Measurements from ENCODE around the gene ZMIZ1.

The ZMIZ1 gene

GRCh38 chr10:79057481-79058275 lies 11.1 kb upstream of the ZMIZ1 start:
- no peaks in the 10 kb centered on the region for H3K4me1 ChIP-seq (ENCODE audit: control insufficient read depth in 1 of 2, insufficient read depth in 2 of 2, low read length in 2 of 2)

GRCh38 chr10:79058899-79059841 lies 9.6 kb upstream of the ZMIZ1 start:
- no peak overlapping the region for H4K12ac ChIP-seq (ENCODE audit: low read depth, low read length)
- H3K4me1 ChIP-seq (ENCODE audit: control insufficient read depth in 1 of 2, insufficient read depth in 2 of 2, low read length in 2 of 2) = no peaks in the 10 kb centered on the region
- H3K23ac ChIP-seq (ENCODE audit: low read length) = no peak overlapping the region
- H3K36me3 ChIP-seq (ENCODE audit: control insufficient read depth in 1 of 2, insufficient read depth in 2 of 2, low read length in 2 of 2) = no peaks in the 10 kb centered on the region
- H3K9me3 ChIP-seq (ENCODE audit: insufficient read depth, low read depth, low read length) = peaks cover 1% of the 10 kb centered on the region
- no peak overlapping the region for H4K91ac ChIP-seq (ENCODE audit: low read depth, low read length)
- H3K27me3 ChIP-seq (ENCODE audit: insufficient read depth, low read length) = no peaks in the 10 kb centered on the region
- H3K79me1 ChIP-seq (ENCODE audit: low read length) = no peaks in the 10 kb centered on the region
- no peak overlapping the region for H2BK12ac ChIP-seq (ENCODE audit: low read length)
- no CpG with 5 or more reads among the region's 10 CpGs for WGBS (ENCODE audit: extremely low coverage, insufficient coverage, insufficient read length)
- H2BK5ac ChIP-seq (ENCODE audit: low read depth, low read length, poor library complexity) = no peak overlapping the region
- H3K18ac ChIP-seq (ENCODE audit: low read length) = no peak overlapping the region
- no peak overlapping the region for H3K9ac ChIP-seq (ENCODE audit: low read length)
- no peak for DNase-seq
- H2AFZ ChIP-seq (ENCODE audit: insufficient read depth, low read length, poor library complexity) = no peak overlapping the region
- no peak overlapping the region for H3K4ac ChIP-seq (ENCODE audit: low read depth, low read length)
- H2BK120ac ChIP-seq (ENCODE audit: insufficient read depth, low read length, poor library complexity) = no peak overlapping the region
- H3K79me2 ChIP-seq (ENCODE audit: control insufficient read depth, insufficient read depth, low read length, poor library complexity) = no peaks in the 10 kb centered on the region
- H2AK5ac ChIP-seq (ENCODE audit: low read length) = no peak overlapping the region
- H4K8ac ChIP-seq (ENCODE audit: low read depth, low read length) = no peak overlapping the region
- no peak overlapping the region for H3K4me2 ChIP-seq (ENCODE audit: low read length)
- H3K4me3 ChIP-seq (ENCODE audit: low read depth, low read length) = no peak overlapping the region
- no peak overlapping the region for H3K27ac ChIP-seq (ENCODE audit: low read depth, low read length)
- no peak overlapping the region for H3K14ac ChIP-seq (ENCODE audit: low read length)

More at GRCh38 chr10:79057481-79058275, 11.1 kb upstream of the ZMIZ1 start:
- Histone ChIP-seq H2BK120ac (ENCODE audit: insufficient read depth, low read length, poor library complexity) (no peak overlapping the region), H3K36me3 (ENCODE audit: control insufficient read depth in 1 of 2, insufficient read depth in 2 of 2, low read length in 2 of 2) (no peaks in the 10 kb centered on the region), H2BK12ac (ENCODE audit: low read length) (no peak overlapping the region), H4K8ac (ENCODE audit: low read depth, low read length) (no peak overlapping the region), H2BK5ac (ENCODE audit: low read depth, low read length, poor library complexity) (no peak overlapping the region), H3K4me2 (ENCODE audit: low read length) (no peak overlapping the region), H2AFZ (ENCODE audit: insufficient read depth, low read length, poor library complexity) (no peak overlapping the region), H4K12ac (ENCODE audit: low read depth, low read length) (no peak overlapping the region), H3K79me2 (ENCODE audit: control insufficient read depth, insufficient read depth, low read length, poor library complexity) (no peaks in the 10 kb centered on the region), H3K4ac (ENCODE audit: low read depth, low read length) (no peak overlapping the region), H3K18ac (ENCODE audit: low read length) (no peak overlapping the region), H3K79me1 (ENCODE audit: low read length) (no peaks in the 10 kb centered on the region), H3K27me3 (ENCODE audit: insufficient read depth, low read length) (no peaks in the 10 kb centered on the region), H3K4me3 (ENCODE audit: low read depth, low read length) (no peak overlapping the region), H3K27ac (ENCODE audit: low read depth, low read length) (no peak overlapping the region), H4K91ac (ENCODE audit: low read depth, low read length) (no peak overlapping the region), H3K23ac (ENCODE audit: low read length) (no peak overlapping the region), H3K9me3 (ENCODE audit: insufficient read depth, low read depth, low read length) (peaks cover 2% of the 10 kb centered on the region), H3K9ac (ENCODE audit: low read length) (no peak overlapping the region), H3K14ac (ENCODE audit: low read length) (no peak overlapping the region), H2AK5ac (ENCODE audit: low read length) (no peak overlapping the region)
- WGBS (ENCODE audit: extremely low coverage, insufficient coverage, insufficient read length) = no CpG with 5 or more reads among the region's 12 CpGs
- DNase-seq = no peak

GRCh38 chr10:79059859-79060379 lies 8.8 kb upstream of the ZMIZ1 start:
- no CpG with 5 or more reads among the region's 11 CpGs for WGBS (ENCODE audit: extremely low coverage, insufficient coverage, insufficient read length)

GRCh38 chr10:79060641-79061255 lies 8.0 kb upstream of the ZMIZ1 start:
- Histone ChIP-seq H2AK5ac (ENCODE audit: low read length) (no peak overlapping the region), H3K27ac (ENCODE audit: low read depth, low read length) (no peak overlapping the region), H3K79me1 (ENCODE audit: low read length) (no peaks in the 10 kb centered on the region), H3K23ac (ENCODE audit: low read length) (no peak overlapping the region), H3K9me3 (ENCODE audit: insufficient read depth, low read depth, low read length) (no peaks in the 10 kb centered on the region), H3K36me3 (ENCODE audit: control insufficient read depth in 1 of 2, insufficient read depth in 2 of 2, low read length in 2 of 2) (no peaks in the 10 kb centered on the region), H3K4me1 (ENCODE audit: control insufficient read depth in 1 of 2, insufficient read depth in 2 of 2, low read length in 2 of 2) (no peaks in the 10 kb centered on the region), H3K79me2 (ENCODE audit: control insufficient read depth, insufficient read depth, low read length, poor library complexity) (no peaks in the 10 kb centered on the region), H3K9ac (ENCODE audit: low read length) (no peak overlapping the region), H2BK120ac (ENCODE audit: insufficient read depth, low read length, poor library complexity) (no peak overlapping the region), H4K8ac (ENCODE audit: low read depth, low read length) (no peak overlapping the region), H3K4ac (ENCODE audit: low read depth, low read length) (no peak overlapping the region), H4K91ac (ENCODE audit: low read depth, low read length) (no peak overlapping the region), H2BK12ac (ENCODE audit: low read length) (no peak overlapping the region), H3K18ac (ENCODE audit: low read length) (no peak overlapping the region), H3K27me3 (ENCODE audit: insufficient read depth, low read length) (no peaks in the 10 kb centered on the region), H3K14ac (ENCODE audit: low read length) (no peak overlapping the region), H2BK5ac (ENCODE audit: low read depth, low read length, poor library complexity) (no peak overlapping the region), H3K4me3 (ENCODE audit: low read depth, low read length) (no peak overlapping the region), H3K4me2 (ENCODE audit: low read length) (no peak overlapping the region), H4K12ac (ENCODE audit: low read depth, low read length) (no peak overlapping the region), H2AFZ (ENCODE audit: insufficient read depth, low read length, poor library complexity) (no peak overlapping the region)
- no peak for DNase-seq
- WGBS (ENCODE audit: extremely low coverage, insufficient coverage, insufficient read length) = no CpG with 5 or more reads among the region's 7 CpGs

More at GRCh38 chr10:79059859-79060379, 8.8 kb upstream of the ZMIZ1 start:
- Histone ChIP-seq H3K4me1 (ENCODE audit: control insufficient read depth in 1 of 2, insufficient read depth in 2 of 2, low read length in 2 of 2) (no peaks in the 10 kb centered on the region), H3K27me3 (ENCODE audit: insufficient read depth, low read length) (no peaks in the 10 kb centered on the region), H3K36me3 (ENCODE audit: control insufficient read depth in 1 of 2, insufficient read depth in 2 of 2, low read length in 2 of 2) (no peaks in the 10 kb centered on the region), H2BK5ac (ENCODE audit: low read depth, low read length, poor library complexity) (no peak overlapping the region), H4K91ac (ENCODE audit: low read depth, low read length) (no peak overlapping the region), H2AFZ (ENCODE audit: insufficient read depth, low read length, poor library complexity) (no peak overlapping the region), H3K27ac (ENCODE audit: low read depth, low read length) (no peak overlapping the region), H3K14ac (ENCODE audit: low read length) (no peak overlapping the region), H2BK12ac (ENCODE audit: low read length) (no peak overlapping the region), H3K79me1 (ENCODE audit: low read length) (no peaks in the 10 kb centered on the region), H3K9ac (ENCODE audit: low read length) (no peak overlapping the region), H4K8ac (ENCODE audit: low read depth, low read length) (no peak overlapping the region), H3K4me3 (ENCODE audit: low read depth, low read length) (no peak overlapping the region), H3K79me2 (ENCODE audit: control insufficient read depth, insufficient read depth, low read length, poor library complexity) (no peaks in the 10 kb centered on the region), H2BK120ac (ENCODE audit: insufficient read depth, low read length, poor library complexity) (no peak overlapping the region), H2AK5ac (ENCODE audit: low read length) (no peak overlapping the region), H3K4ac (ENCODE audit: low read depth, low read length) (no peak overlapping the region), H3K4me2 (ENCODE audit: low read length) (no peak overlapping the region), H3K9me3 (ENCODE audit: insufficient read depth, low read depth, low read length) (no peaks in the 10 kb centered on the region), H3K23ac (ENCODE audit: low read length) (no peak overlapping the region), H4K12ac (ENCODE audit: low read depth, low read length) (no peak overlapping the region), H3K18ac (ENCODE audit: low read length) (no peak overlapping the region)
- DNase-seq = no peak

Data from trophoblast cell (in vitro differentiated cells and primary cell).